GM12878 (cell line): ENCODE measurements around the gene HOXA2. TPM values are rescaled to one million over a fixed set of nuclear protein-coding genes. Genes with fewer than 3 reads are reported as not detected.
A peak's percentile ranks its signal among the peaks of the same experiment; 100 is the strongest.

ENCODE experiments used
- ATAC-seq: fragments of 200-7000 bp; cut with Tn5 transposase; 3 replicates; pipeline ENCODE4 v1.9.1; 2020; ENCODE audit warnings: mild to moderate bottlenecking, moderate library complexity
- BruUV-seq: library from RNA; stranded (reverse); fragments of 400-500 nt; replicated peaks from 2 replicates; lab custom pipeline; 2021; lab: Mats Ljungman, UMichigan
- CTCF ChIA-PET: fragments of 300-600 bp; sonication (Branson Sonifier 250); formaldehyde crosslinking; extraction: SDS; loops from one replicate; lab custom pipeline; 2021; ENCODE audit warnings: inconsistent platforms; lab: Yijun Ruan, JAX
- POLR2A ChIA-PET: fragments of 350-600 bp; formaldehyde crosslinking; extraction: SDS; loops from one replicate; lab custom pipeline; 2021; ENCODE audit warnings: inconsistent platforms; lab: Charles Lee
- RAD21 ChIA-PET: fragments of 300-600 bp; sonication (Branson Sonifier 250); formaldehyde crosslinking; loops from one replicate; lab custom pipeline; 2023; ENCODE audit warnings: antibody characterized with exemption; ENCODE audit not compliant: unreplicated experiment; lab: Charles Lee
- SMC1A ChIA-PET: fragments of 300-600 bp; sonication (Branson Sonifier 250); formaldehyde crosslinking; loops from one replicate; lab custom pipeline; 2023; ENCODE audit not compliant: unreplicated experiment, uncharacterized antibody; lab: Charles Lee
- DNase-seq: peaks from one replicate; pipeline ENCODE4 v3.0.0-alpha.2; 2011; ENCODE audit warnings: low read depth, low spot score
- FAIRE-seq: peaks from 3 replicates; lab custom pipeline; 2011; peaks lifted over from hg19 to GRCh38; lab: Jason Lieb, UNC
- H2AFZ ChIP-seq: 2 replicates; pipeline ENCODE4 v1.6.0; 2011; ENCODE audit warnings: low read depth, low read length, control low read depth; ENCODE audit not compliant: control insufficient read depth
- H3K27ac ChIP-seq: 2 replicates; pipeline ENCODE4 v1.5.1; 2011; ENCODE audit warnings: control low read depth; ENCODE audit not compliant: control insufficient read depth, insufficient read depth
- H3K27me3 ChIP-seq, 2 experiments: replicated peaks in 1 of 2; 2 replicates each; pipeline versions ENCODE4 v1.6.0 to v1.6.1; 2011; ENCODE audit warnings: low read length in 1 of 2; ENCODE audit not compliant: control insufficient read depth in 2 of 2, insufficient read depth in 2 of 2
- H3K36me3 ChIP-seq, 2 experiments: 2 replicates each; pipeline ENCODE4 v1.5.1; 2011; ENCODE audit warnings: low read length in 1 of 2; ENCODE audit not compliant: control insufficient read depth in 2 of 2, insufficient read depth in 2 of 2
- H3K4me1 ChIP-seq: 2 replicates; pipeline ENCODE4 v1.6.1; 2011; ENCODE audit warnings: mild to moderate bottlenecking, low read length, moderate library complexity, mixed read lengths; ENCODE audit not compliant: control insufficient read depth, insufficient read depth
- H3K4me2 ChIP-seq: 2 replicates; pipeline ENCODE4 v1.6.0; 2011; ENCODE audit warnings: control low read depth; ENCODE audit not compliant: control insufficient read depth, insufficient read depth
- H3K4me3 ChIP-seq: fragments of 200-600 bp; sonication (generic); 2 replicates; pipeline ENCODE4 v1.5.1; 2016
- H3K79me2 ChIP-seq: 2 replicates; pipeline ENCODE4 v1.6.0; 2011; ENCODE audit warnings: low read length; ENCODE audit not compliant: control insufficient read depth, insufficient read depth
- H3K9ac ChIP-seq: 2 replicates; pipeline ENCODE4 v1.8.0; 2011; ENCODE audit warnings: low read length, control low read depth, mixed read lengths; ENCODE audit not compliant: control insufficient read depth, insufficient read depth
- H3K9me3 ChIP-seq: replicated peaks from 3 replicates; pipeline ENCODE4 v1.5.1; 2011; ENCODE audit warnings: mild to moderate bottlenecking, low read length; ENCODE audit not compliant: control insufficient read depth, insufficient read depth
- H4K20me1 ChIP-seq: 2 replicates; pipeline ENCODE4 v1.6.0; 2011; ENCODE audit not compliant: control insufficient read depth, insufficient read depth
- BHLHE40 ChIP-seq, 2 experiments: fragments of 450-650 bp in 1 of 2; IDR thresholded peaks; 2 replicates each; pipeline ENCODE4 v1.6.1; 2011 to 2017; ENCODE audit warnings: low read depth in 2 of 2, borderline replicate concordance in 1 of 2, improper control_type of control experiment in 1 of 2, low read length in 1 of 2, mild to moderate bottlenecking in 1 of 2
- CHD2 ChIP-seq: IDR thresholded peaks from 2 replicates; pipeline ENCODE4 v1.6.1; 2011; ENCODE audit warnings: low read depth, low read length, improper control_type of control experiment, borderline replicate concordance
- CTCF ChIP-seq, 3 experiments: IDR thresholded peaks in 2 of 3; conservative IDR thresholded peaks in 1 of 3; 2 replicates each; pipeline ENCODE4 v1.5.1; 2011; ENCODE audit warnings: low read depth in 3 of 3, low read length in 3 of 3, mild to moderate bottlenecking in 3 of 3, control low read depth in 2 of 3, moderate library complexity in 2 of 3, inconsistent platforms in 1 of 3, mixed read lengths in 1 of 3; ENCODE audit not compliant: control insufficient read depth in 2 of 3, insufficient read depth in 1 of 3; ENCODE audit errors: extremely low read depth in 1 of 3
- EGR1 ChIP-seq, 2 experiments: IDR thresholded peaks; 1 replicate in 1 of 2; 2 replicates in 1 of 2; pipeline ENCODE4 v1.6.1; 2011 to 2012; ENCODE audit warnings: low read depth in 2 of 2, low read length in 2 of 2, borderline replicate concordance in 1 of 2, mild to moderate bottlenecking in 1 of 2, moderate library complexity in 1 of 2
- NKRF ChIP-seq: fragments of 450-650 bp; conservative IDR thresholded peaks from 2 replicates; pipeline ENCODE4 v1.6.1; 2017; ENCODE audit warnings: mild to moderate bottlenecking, moderate library complexity
- REST ChIP-seq: IDR thresholded peaks from 2 replicates; pipeline ENCODE4 v1.6.1; 2012; ENCODE audit warnings: mild to moderate bottlenecking, low read depth, low read length
- SMAD5 ChIP-seq: IDR thresholded peaks from 2 replicates; pipeline ENCODE4 v1.6.1; 2016; ENCODE audit warnings: antibody characterized with exemption, low read depth
- YY1 ChIP-seq: IDR thresholded peaks from 2 replicates; pipeline ENCODE4 v1.6.1; 2011; ENCODE audit warnings: low read depth, mild to moderate bottlenecking, low read length
- ZSCAN29 ChIP-seq: fragments of 450-650 bp; IDR thresholded peaks from 2 replicates; pipeline ENCODE4 v1.6.1; 2017; ENCODE audit warnings: mild to moderate bottlenecking, moderate library complexity
- WGBS: methylation state at CpG from one replicate; pipeline ENCODE4 v1.1.6; 2016; ENCODE audit warnings: low lambda C conversion rate; ENCODE audit not compliant: insufficient replicate concordance, insufficient coverage; ENCODE audit errors: missing lambda C conversion rate; 5-methylcytosine and 5-hydroxymethylcytosine counted together
- in situ Hi-C: fragments of 300-500 bp; cut with MboI; formaldehyde crosslinking; loops from 9 replicates; pipeline ENCODE4 v1.14.3; 2018; ENCODE audit warnings: mixed read lengths
- intact Hi-C: fragments of 100-400 bp; cut with micrococcal nuclease; formaldehyde crosslinking; loops from one replicate; pipeline ENCODE4 v1.14.2; 2022; ENCODE audit not compliant: unreplicated experiment
- polyA plus RNA-seq, 11 experiments: library from polyadenylated mRNA; depleted of rRNA in 4 of 11; unstranded in 6 of 11; stranded (reverse) in 5 of 11; fragments of >200 nt; fragmentation: Nextera tagmentation in 4 of 11; fragmentation: Illumina TruSeq in 1 of 11; extraction: Ambion mirVana in 4 of 11; extraction: Trizol in 1 of 11; gene quantifications; 1 replicate in 1 of 11; 2 replicates in 10 of 11; pipeline versions ENCODE4 v1.2.1 to v1.2.3, GENCODE V29; 2011 to 2016; ENCODE audit warnings: inconsistent platforms in 2 of 11, missing spikeins in 2 of 11, low read depth in 1 of 11
- total RNA-seq, 4 experiments: library from RNA; depleted of rRNA in 3 of 4; stranded (reverse); fragments of >200 nt in 3 of 4; fragmentation: Illumina TruSeq in 1 of 4; extraction: Trizol in 1 of 4; gene quantifications; 2 replicates each; pipeline versions ENCODE4 v1.2.1 to v1.2.3, GENCODE V29; 2013 to 2021

Gene HOXA2
- total and polyA plus RNA-seq, 10 of the 15 experiments (the other 5 are each of a cell fraction or from before 2014, with no cell fraction given) = not detected

GRCh38 chr7:27151341-27151930 lies 49.0 kb upstream of the HOXA2 start (continued):
- TF ChIP-seq CTCF (IDR thresholded peaks at IDR 0.05 in 2 of 3, conservative IDR thresholded peaks at IDR 0.05 in 1 of 3; ENCODE audit: control insufficient read depth in 2 of 3, extremely low read depth in 1 of 3, insufficient read depth in 1 of 3, low read depth in 3 of 3, low read length in 3 of 3) = peak in 1 of 3 experiments; percentile 6; a peak in 1 of 6 replicates
- 0 out of 3 replicates have a peak, but pooled peaks of 1 of the 2 experiments have one; percentile 10 for TF ChIP-seq EGR1 (IDR thresholded peaks at IDR 0.05; ENCODE audit: borderline replicate concordance in 1 of 2, low read depth in 2 of 2, low read length in 2 of 2)

- ATAC-seq = peak; percentile 96
- FAIRE-seq = peak; percentile 13
- WGBS = 1% methylated on average over 51 of the region's 58 CpGs
- no peaks in the 10 kb centered on the region for H3K36me3 ChIP-seq
- no peaks in the 10 kb centered on the region for H4K20me1 ChIP-seq
- no peaks in the 10 kb centered on the region for H3K79me2 ChIP-seq
- ChIA-PET POLR2A (interaction anchor here (1.0 to 1.2 kb wide), 2 partner anchors 52 to 67 kb away, joined by 3 read pairs; no protein-coding TSS in a partner anchor), RAD21 (interaction anchor here (0.8 to 2.8 kb wide), 13 partner anchors 11 to 781 kb away, joined by 3 to 10 read pairs (median 4); partner anchors contain the start of gene HOXA1), CTCF (interaction anchor here (0.5 to 5.5 kb wide), 23 partner anchors 8 to 1256 kb away, joined by 3 to 38 read pairs (median 4); partner anchors contain the start of gene HOXA1), SMC1A (interaction anchor here (0.6 to 3.2 kb wide), 15 partner anchors 8 to 1258 kb away, joined by 3 to 17 read pairs (median 4); partner anchors contain the start of gene SKAP2)
- peak overlapping the region; percentile 67 for H3K4me3 ChIP-seq
- H3K4me1 ChIP-seq = no peaks in the 10 kb centered on the region; the same call in 1 of the 2 replicates
- no peak overlapping the region for H3K27ac ChIP-seq
- BruUV-seq = no TSS peak
- H3K9me3 ChIP-seq = no peaks in the 10 kb centered on the region; the same call in 2 of the 3 replicates
- peaks cover 20 to 60% of the 10 kb centered on the region in 2 experiments for H3K27me3 ChIP-seq
- no peak overlapping the region for H3K9ac ChIP-seq
- intact Hi-C loops (no loop called here), in situ Hi-C loops (loop anchor here (25.0 kb wide), 1 partner anchor 1063 kb away; no protein-coding TSS in a partner anchor)
- peak overlapping the region; percentile 91 for H3K4me2 ChIP-seq
- no peak for DNase-seq
- H2AFZ ChIP-seq = peak overlapping the region; percentile 77
- peak; percentile 36 to 80; a peak in 2 of 4 replicates for TF ChIP-seq BHLHE40 (IDR thresholded peaks at IDR 0.05; ENCODE audit: borderline replicate concordance in 1 of 2, low read depth in 2 of 2, low read length in 1 of 2)
- peak; percentile 51; the same call in 1 of the 2 replicates for TF ChIP-seq YY1
- TF ChIP-seq REST = peak; percentile 69
- TF ChIP-seq CHD2 = 0 out of 2 replicates have a peak, but pooled peaks have one; percentile 29
- no peak for TF ChIP-seq SMAD5
- no peak for TF ChIP-seq NKRF
- 0 out of 2 replicates have a peak, but pooled peaks have one; percentile 35 for TF ChIP-seq ZSCAN29
Observed at GRCh38 chr7:27150568-27151340, 48.3 kb upstream of the HOXA2 start.
